GM12801 (cell line): ENCODE results near the gene CLRN3.

ENCODE experiments used
- CTCF ChIP-seq: IDR thresholded peaks from one replicate; pipeline ENCODE4 v1.5.1; 2011; ENCODE audit warnings: control low read depth; ENCODE audit not compliant: insufficient read length; ENCODE audit errors: extremely low read depth

CLRN3 gene

DNA sequence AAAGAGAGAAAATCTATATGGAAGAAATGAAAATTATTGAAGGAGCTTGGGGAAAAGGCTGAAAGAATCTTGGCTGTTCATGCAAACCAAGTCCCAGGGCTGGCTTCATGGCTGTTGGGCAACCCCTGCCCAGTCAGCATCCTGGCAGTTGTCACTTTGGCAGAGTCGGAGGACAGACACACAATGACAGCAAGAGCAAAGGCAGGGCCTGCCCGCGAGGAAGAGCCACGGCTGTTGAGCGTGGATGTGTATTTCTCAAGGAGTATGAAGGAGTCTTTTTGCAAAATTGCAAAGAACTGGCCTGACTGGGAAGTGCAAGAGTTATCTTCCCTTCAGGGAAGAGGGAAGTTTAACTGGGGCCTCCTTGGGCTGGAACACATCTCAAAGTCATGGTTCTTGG is 25.8 kb upstream of the CLRN3 start:
- TF ChIP-seq CTCF: no peak

DNA sequence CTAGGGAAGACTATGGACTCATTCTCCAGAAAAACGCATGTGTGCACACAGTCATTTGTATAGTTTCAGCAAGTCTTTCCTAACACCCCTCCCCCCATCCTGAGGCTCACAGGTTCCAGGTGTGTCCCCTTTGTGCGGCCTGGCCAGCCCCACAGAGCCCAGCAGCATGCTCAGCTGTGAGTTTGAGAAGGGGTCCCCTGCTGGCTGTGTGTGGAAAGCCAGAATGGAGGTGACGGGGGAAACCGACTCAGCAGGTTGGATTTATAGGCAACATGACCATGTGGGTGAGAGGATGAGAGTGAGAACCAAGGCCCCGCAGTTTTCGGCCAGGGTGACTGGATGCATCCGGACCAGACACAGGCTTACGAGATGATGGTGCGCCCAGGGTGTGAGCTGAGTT is 24.1 kb upstream of the CLRN3 start:
- no peak for TF ChIP-seq CTCF

DNA sequence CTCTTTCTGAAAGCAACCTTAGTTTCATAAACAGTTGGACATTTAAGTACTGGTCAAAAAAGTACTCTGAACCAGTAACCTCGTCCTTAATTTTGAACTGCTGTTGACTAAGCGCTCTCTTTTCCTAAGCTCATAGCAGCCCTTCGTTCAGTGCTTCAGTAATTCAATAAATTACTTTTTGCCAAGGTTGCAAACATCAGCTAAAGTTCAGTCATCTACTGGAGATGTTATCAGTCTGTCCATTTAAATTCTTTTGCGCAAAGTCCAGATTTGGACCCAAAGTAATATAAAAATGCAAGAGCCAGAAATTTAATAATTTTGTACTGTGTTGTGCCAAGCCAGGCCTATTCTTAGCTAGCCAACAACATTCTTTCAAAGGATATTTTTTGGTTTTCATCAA is 22.6 kb upstream of the CLRN3 start:
- no peak for TF ChIP-seq CTCF

GRCh38 chr10:127913368-127913759 is 20.6 kb upstream of the CLRN3 start:
- TF ChIP-seq CTCF: no peak

- no peak for TF ChIP-seq CTCF
Measured at GRCh38 chr10:127912607-127913367, 20.0 kb upstream of the CLRN3 start.

DNA sequence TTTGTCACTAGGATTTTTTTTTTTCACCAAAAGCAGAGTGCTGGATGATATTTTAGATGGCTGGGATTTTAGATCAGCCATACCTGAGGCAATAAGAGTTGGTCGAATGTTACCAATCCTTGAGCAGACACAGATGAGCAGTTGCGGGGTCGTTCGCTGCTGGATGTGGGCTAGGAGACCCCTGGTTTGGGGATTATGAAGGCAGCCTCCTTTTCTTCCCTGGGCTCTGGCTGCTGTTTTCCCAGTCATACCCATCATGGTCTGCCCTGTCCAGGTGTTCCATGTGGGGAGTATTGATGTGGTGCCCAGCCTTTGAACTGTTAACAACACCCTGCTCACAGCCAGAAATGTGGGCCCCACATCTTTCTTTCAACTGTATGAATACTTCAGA is 19.1 kb upstream of the CLRN3 start:
- TF ChIP-seq CTCF: no peak

DNA sequence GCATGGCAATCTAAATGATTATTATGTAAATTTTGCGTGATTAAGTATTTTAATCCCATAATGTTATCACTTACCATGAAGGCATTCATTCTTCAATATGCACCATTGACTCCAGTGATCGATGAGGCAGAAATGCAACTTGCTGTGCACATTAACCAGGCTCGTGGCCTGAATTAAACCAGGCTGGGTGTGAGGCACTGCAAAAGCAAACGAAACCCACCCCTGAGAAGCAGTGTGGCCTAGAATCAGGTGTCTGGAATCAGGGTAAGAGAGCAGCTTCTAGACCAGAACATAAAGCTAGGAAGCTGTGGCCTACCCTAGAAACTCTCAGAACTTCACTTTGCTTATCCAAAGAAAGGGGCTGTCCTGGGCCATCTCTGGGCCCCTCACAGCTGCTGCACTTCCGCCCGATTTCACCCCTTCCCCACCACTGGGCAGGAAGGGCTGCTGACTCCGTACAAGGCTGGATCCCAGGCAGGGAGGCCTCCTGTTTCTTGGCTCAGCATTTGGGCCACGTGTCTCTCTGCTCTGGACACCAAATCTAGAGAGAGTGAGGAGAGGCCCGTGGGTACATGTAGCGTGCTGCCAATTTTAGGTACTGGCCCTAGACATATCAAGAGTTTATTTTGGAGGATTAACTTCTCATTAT is 18.6 kb upstream of the CLRN3 start:
- TF ChIP-seq CTCF: no peak

- TF ChIP-seq CTCF: no peak
Measured at GRCh38 chr10:127910464-127910770, 17.7 kb upstream of the CLRN3 start.
